ENCODE measurements around the gene TANGO6.

Gene TANGO6

GRCh38 chr16:68994324-68994723 is 151.0 kb downstream of the TANGO6 start:
- H3K4me2 ChIP-seq, result no peak overlapping the region
- H3K27me3 ChIP-seq, result no peaks in the 10 kb centered on the region
- H3K9me3 ChIP-seq (replicated peaks in 1 of 11), result peaks cover 0 to 10% (median 0%) of the 10 kb centered on the region in 11 experiments; a peak in 6 of 22 replicates
- H4K20me1 ChIP-seq, result no peaks in the 10 kb centered on the region
- H3K4me1 ChIP-seq, result no peaks in the 10 kb centered on the region
- H3K36me3 ChIP-seq, result peaks cover 0 to 34% (median 7%) of the 10 kb centered on the region in 11 experiments; a peak in 6 of 22 replicates
- TF ChIP-seq Cebpa-rat (IDR thresholded peaks at IDR 0.05), result no peak
- H3K9ac ChIP-seq, result no peak overlapping the region
- no peak overlapping the region for H3K4me3 ChIP-seq
- H3K27ac ChIP-seq, result no peak overlapping the region

GRCh38 chr16:68995011-68995504 is 151.7 kb downstream of the TANGO6 start:
- Histone ChIP-seq H3K9ac (no peak overlapping the region), H3K4me2 (no peak overlapping the region)

GRCh38 chr16:68997564-68997963 is 154.2 kb downstream of the TANGO6 start:
- H3K4me3 ChIP-seq, result no peak overlapping the region
- no peak overlapping the region for H3K27ac ChIP-seq
- no peak for TF ChIP-seq Cebpa-rat (IDR thresholded peaks at IDR 0.05)
- H3K4me2 ChIP-seq, result no peak overlapping the region
- H3K9me3 ChIP-seq (replicated peaks in 1 of 11), result peaks cover 13 to 28% (median 21%) of the 10 kb centered on the region in 11 experiments
- no peaks in the 10 kb centered on the region for H4K20me1 ChIP-seq
- H3K9ac ChIP-seq, result no peak overlapping the region
- no peaks in the 10 kb centered on the region for H3K27me3 ChIP-seq
- no peaks in the 10 kb centered on the region for H3K4me1 ChIP-seq
- H3K36me3 ChIP-seq, result peaks cover 10 to 48% (median 17%) of the 10 kb centered on the region in 11 experiments

More at GRCh38 chr16:68995011-68995504, 151.7 kb downstream of the TANGO6 start:
- H3K27ac ChIP-seq, result no peak overlapping the region
- H4K20me1 ChIP-seq, result no peaks in the 10 kb centered on the region
- no peaks in the 10 kb centered on the region for H3K27me3 ChIP-seq
- no peaks in the 10 kb centered on the region for H3K4me1 ChIP-seq
- peaks cover 0 to 10% (median 0%) of the 10 kb centered on the region in 11 experiments; a peak in 6 of 22 replicates for H3K9me3 ChIP-seq (replicated peaks in 1 of 11)
- H3K4me3 ChIP-seq, result no peak overlapping the region
- H3K36me3 ChIP-seq, result peaks cover 0 to 32% (median 7%) of the 10 kb centered on the region in 11 experiments; a peak in 6 of 22 replicates
- TF ChIP-seq Cebpa-rat (IDR thresholded peaks at IDR 0.05), result no peak

GRCh38 chr16:68999114-68999513 is 155.8 kb downstream of the TANGO6 start:
- no peak overlapping the region for H3K9ac ChIP-seq
- H3K36me3 ChIP-seq, result peaks cover 18 to 55% (median 26%) of the 10 kb centered on the region in 11 experiments
- no peak overlapping the region for H3K4me3 ChIP-seq
- H4K20me1 ChIP-seq, result no peaks in the 10 kb centered on the region
- H3K27ac ChIP-seq, result no peak overlapping the region
- no peaks in the 10 kb centered on the region for H3K4me1 ChIP-seq
- peaks cover 29 to 44% (median 37%) of the 10 kb centered on the region in 11 experiments for H3K9me3 ChIP-seq (replicated peaks in 1 of 11)
- no peak for TF ChIP-seq Cebpa-rat (IDR thresholded peaks at IDR 0.05)
- H3K4me2 ChIP-seq, result no peak overlapping the region
- H3K27me3 ChIP-seq, result no peaks in the 10 kb centered on the region

- Histone ChIP-seq H3K36me3 (peaks cover 19 to 43% (median 31%) of the 10 kb centered on the region in 11 experiments), H3K27ac (no peak overlapping the region), H4K20me1 (no peaks in the 10 kb centered on the region), H3K4me2 (no peak overlapping the region), H3K9ac (no peak overlapping the region), H3K4me1 (peaks cover 0 to 18% (median 15%) of the 10 kb centered on the region in 10 experiments; a peak in 15 of 20 replicates), H3K9me3 (replicated peaks in 1 of 11) (peaks cover 43 to 55% (median 48%) of the 10 kb centered on the region in 11 experiments), H3K4me3 (peak overlapping the region in 1 of 10 experiments; percentile 27; a peak in 1 of 20 replicates), H3K27me3 (no peaks in the 10 kb centered on the region)
- no peak for TF ChIP-seq Cebpa-rat (IDR thresholded peaks at IDR 0.05)
Observed at GRCh38 chr16:69003500-69003899, 160.2 kb downstream of the TANGO6 start.

GRCh38 chr16:69005641-69006355 is 162.5 kb downstream of the TANGO6 start:
- no peak overlapping the region for H3K27ac ChIP-seq
- H3K4me2 ChIP-seq, result peak overlapping the region in 9 of 11 experiments; percentile 29 to 58 (median 40); a peak in 18 of 22 replicates
- no peaks in the 10 kb centered on the region for H4K20me1 ChIP-seq
- peaks cover 40 to 52% (median 45%) of the 10 kb centered on the region in 11 experiments for H3K9me3 ChIP-seq (replicated peaks in 1 of 11)
- no peak overlapping the region for H3K9ac ChIP-seq
- no peak for TF ChIP-seq Cebpa-rat (IDR thresholded peaks at IDR 0.05)
- H3K36me3 ChIP-seq, result peaks cover 19 to 44% (median 31%) of the 10 kb centered on the region in 11 experiments
- H3K27me3 ChIP-seq, result no peaks in the 10 kb centered on the region
- H3K4me3 ChIP-seq, result no peak overlapping the region
- peaks cover 0 to 18% (median 15%) of the 10 kb centered on the region in 10 experiments; a peak in 15 of 20 replicates for H3K4me1 ChIP-seq

- Histone ChIP-seq H3K27me3 (no peaks in the 10 kb centered on the region), H3K9me3 (replicated peaks in 1 of 11) (0 out of 22 replicates have a peak, but pooled peaks cover 0 to 8% (median 0%) of the 10 kb centered on the region in 11 experiments), H3K9ac (no peak overlapping the region), H3K36me3 (peaks cover 0 to 10% (median 3%) of the 10 kb centered on the region in 11 experiments; a peak in 8 of 22 replicates), H4K20me1 (no peaks in the 10 kb centered on the region), H3K27ac (no peak overlapping the region), H3K4me1 (peaks cover 0 to 12% (median 0%) of the 10 kb centered on the region in 10 experiments; a peak in 7 of 20 replicates), H3K4me2 (no peak overlapping the region), H3K4me3 (no peak overlapping the region)
- TF ChIP-seq Cebpa-rat (IDR thresholded peaks at IDR 0.05), result no peak
Observed at GRCh38 chr16:69012906-69013305, 169.6 kb downstream of the TANGO6 start.

GRCh38 chr16:69013991-69014390 is 170.7 kb downstream of the TANGO6 start:
- Histone ChIP-seq H3K36me3 (peaks cover 0 to 9% (median under 1%) of the 10 kb centered on the region in 11 experiments; a peak in 6 of 22 replicates), H3K27ac (no peak overlapping the region), H4K20me1 (no peaks in the 10 kb centered on the region), H3K9me3 (replicated peaks in 1 of 11) (peaks cover 0 to 4% (median 0%) of the 10 kb centered on the region in 11 experiments; a peak in 1 of 22 replicates), H3K27me3 (no peaks in the 10 kb centered on the region), H3K4me2 (no peak overlapping the region), H3K9ac (no peak overlapping the region), H3K4me1 (peaks cover 0 to 13% (median 0%) of the 10 kb centered on the region in 10 experiments; a peak in 7 of 20 replicates), H3K4me3 (no peak overlapping the region)
- TF ChIP-seq Cebpa-rat (IDR thresholded peaks at IDR 0.05), result no peak

GRCh38 chr16:69014811-69015210 is 171.5 kb downstream of the TANGO6 start:
- no peak overlapping the region for H3K27ac ChIP-seq
- no peak for TF ChIP-seq Cebpa-rat (IDR thresholded peaks at IDR 0.05)
- H3K4me2 ChIP-seq, result no peak overlapping the region
- no peak overlapping the region for H3K4me3 ChIP-seq
- no peaks in the 10 kb centered on the region for H3K27me3 ChIP-seq
- H3K9me3 ChIP-seq (replicated peaks in 1 of 11), result peaks cover 0 to 4% (median 0%) of the 10 kb centered on the region in 11 experiments; a peak in 1 of 22 replicates
- peaks cover 0 to 7% (median 0%) of the 10 kb centered on the region in 11 experiments; a peak in 5 of 22 replicates for H3K36me3 ChIP-seq
- no peaks in the 10 kb centered on the region for H4K20me1 ChIP-seq
- no peak overlapping the region for H3K9ac ChIP-seq
- H3K4me1 ChIP-seq, result peaks cover 0 to 13% (median 0%) of the 10 kb centered on the region in 10 experiments; a peak in 7 of 20 replicates
